HG02981 (cell line): ENCODE measurements around the gene ANGPT4.

Experiments
- ATAC-seq: cut with Tn5 transposase; IDR thresholded peaks from one replicate; pipeline ENCODE4 v1.9.1; 2021; ENCODE audit warnings: mild to moderate bottlenecking, moderate library complexity; ENCODE audit not compliant: unreplicated experiment

Gene ANGPT4

GRCh38 chr20:846894-847278, 69.2 kb downstream of the ANGPT4 start:
- ATAC-seq, result no peak

GRCh38 chr20:845941-846893, 69.9 kb downstream of the ANGPT4 start:
- no peak for ATAC-seq

GRCh38 chr20:845226-845868, 70.8 kb downstream of the ANGPT4 start:
- no peak for ATAC-seq

GRCh38 chr20:844473-845225, 71.5 kb downstream of the ANGPT4 start:
- peak; percentile 96 for ATAC-seq

GRCh38 chr20:843912-844311, 72.2 kb downstream of the ANGPT4 start:
- ATAC-seq, result no peak

- ATAC-seq, result no peak
Observed at GRCh38 chr20:842547-842940, 73.6 kb downstream of the ANGPT4 start.

GRCh38 chr20:841568-842546, 74.3 kb downstream of the ANGPT4 start:
- ATAC-seq, result no peak

GRCh38 chr20:840858-841567, 75.1 kb downstream of the ANGPT4 start:
- no peak for ATAC-seq

GRCh38 chr20:840503-840857, 75.7 kb downstream of the ANGPT4 start:
- ATAC-seq, result no peak

- ATAC-seq, result no peak
Observed at GRCh38 chr20:839626-840025, 76.5 kb downstream of the ANGPT4 start.

GRCh38 chr20:839015-839414, 77.1 kb downstream of the ANGPT4 start:
- ATAC-seq, result no peak

- no peak for ATAC-seq
Observed at GRCh38 chr20:836190-836589, 79.9 kb downstream of the ANGPT4 start.

GRCh38 chr20:835608-836045, 80.5 kb downstream of the ANGPT4 start:
- ATAC-seq, result no peak

GRCh38 chr20:834151-834746, 81.9 kb downstream of the ANGPT4 start:
- ATAC-seq, result peak; percentile 9

GRCh38 chr20:833450-834150, 82.5 kb downstream of the ANGPT4 start, which contains the start of gene FAM110A:
FAM110A (plus strand) TSS chr20:833715; CDS start chr20:844805, 11,090 bp downstream.
- peak; percentile 93 for ATAC-seq

GRCh38 chr20:833121-833449, 83.0 kb downstream of the ANGPT4 start:
- ATAC-seq, result peak; percentile 13

- ATAC-seq, result no peak
Observed at GRCh38 chr20:831956-832355, 84.2 kb downstream of the ANGPT4 start.

GRCh38 chr20:831251-831650, 84.9 kb downstream of the ANGPT4 start:
- ATAC-seq, result no peak
